HL-60 (cell line): ENCODE results near the gene PIGH.
A peak's percentile ranks its signal among the peaks of the same experiment; 100 is the strongest.

Experiments used
- CTCF ChIP-seq: IDR thresholded peaks from one replicate; pipeline ENCODE4 v1.5.1; 2011; ENCODE audit warnings: low read length, control low read depth, inconsistent platforms; ENCODE audit not compliant: insufficient read depth
- GABPA ChIP-seq: IDR thresholded peaks from 2 replicates; pipeline ENCODE4 v1.6.1; 2012; ENCODE audit warnings: low read depth
- POLR2AphosphoS5 ChIP-seq: IDR thresholded peaks from 2 replicates; pipeline ENCODE4 v1.6.1; 2012; ENCODE audit warnings: low read depth
- REST ChIP-seq: IDR thresholded peaks from 2 replicates; pipeline ENCODE4 v1.6.1; 2012; ENCODE audit warnings: low read depth; ENCODE audit not compliant: insufficient replicate concordance
- SPI1 ChIP-seq: IDR thresholded peaks from 2 replicates; pipeline ENCODE4 v1.6.1; 2012; ENCODE audit warnings: low read depth, mild to moderate bottlenecking, borderline replicate concordance

- TF ChIP-seq CTCF (peak; percentile 28), GABPA (no peak), POLR2AphosphoS5 (no peak), SPI1 (no peak), REST (no peak)
Observed at GRCh38 chr14:67583711-67584644, 16.1 kb downstream of the PIGH start.
